GM12892 (cell line): ENCODE data around the gene ANKRD11.

Experiments
- POLR2A ChIP-seq: IDR thresholded peaks from 2 replicates; pipeline ENCODE4 v1.6.1; 2011; ENCODE audit warnings: low read depth, low read length, control low read depth
- POLR2AphosphoS5 ChIP-seq: IDR thresholded peaks from 2 replicates; pipeline ENCODE4 v1.6.1; 2011; ENCODE audit warnings: low read depth, low read length, control low read depth

DNA sequence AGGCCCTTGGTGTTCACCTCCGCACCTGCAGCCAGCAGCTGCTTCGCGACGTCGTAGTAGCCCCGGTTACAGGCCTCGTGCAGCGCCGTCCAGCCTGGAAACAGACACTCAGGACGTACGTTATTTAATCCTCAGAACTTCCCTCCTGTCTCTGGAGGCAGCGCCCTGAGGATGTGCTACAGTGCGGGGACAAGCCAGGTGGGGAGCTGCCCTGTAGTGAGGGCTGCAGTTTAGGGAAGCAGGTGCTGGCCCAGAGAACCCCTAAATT, 201.8 kb downstream of the ANKRD11 start:
- no peak for TF ChIP-seq POLR2A
- TF ChIP-seq POLR2AphosphoS5: no peak
